ES-I3 (cell line): ENCODE data around the gene CACHD1.

ENCODE experiments used
- H3K36me3 ChIP-seq: 2 replicates; pipeline ENCODE4 v1.6.1; 2013; ENCODE audit warnings: mild to moderate bottlenecking, low read length, control low read depth, moderate library complexity; ENCODE audit not compliant: insufficient read depth
- H3K4me1 ChIP-seq: 2 replicates; pipeline ENCODE4 v1.6.1; 2013; ENCODE audit warnings: mild to moderate bottlenecking, control low read depth, low read length; ENCODE audit not compliant: insufficient read depth
- H3K9ac ChIP-seq: 2 replicates; pipeline ENCODE4 v1.6.1; 2013; ENCODE audit warnings: low read depth, mild to moderate bottlenecking, low read length, moderate library complexity
- H3K9me3 ChIP-seq: 2 replicates; pipeline ENCODE4 v1.6.1; 2013; ENCODE audit warnings: mild to moderate bottlenecking, low read length, moderate library complexity; ENCODE audit not compliant: control insufficient read depth, insufficient read depth

CACHD1 gene

DNA sequence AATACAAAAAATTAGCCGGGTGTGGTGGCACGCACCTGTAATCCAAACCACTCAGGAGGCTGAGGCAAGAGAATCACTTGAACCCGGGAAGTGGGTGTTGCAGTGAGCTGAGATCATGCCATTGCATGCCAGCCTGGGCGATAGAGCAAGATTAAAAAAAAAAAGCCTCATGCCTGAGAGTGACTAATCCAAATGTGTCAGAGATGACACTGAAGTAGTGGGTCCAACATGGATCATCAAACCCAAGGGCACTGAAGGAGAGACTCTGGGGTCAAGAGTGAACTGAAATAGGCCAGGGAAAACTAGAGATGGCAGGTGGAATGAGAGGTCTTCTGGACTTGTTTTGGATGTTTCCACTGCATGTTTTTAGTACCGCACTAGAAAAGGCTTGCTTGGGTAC, 10.2 kb upstream of the CACHD1 start:
- H3K9me3 ChIP-seq = no peaks in the 10 kb centered on the region
- no peak overlapping the region for H3K9ac ChIP-seq
- no peaks in the 10 kb centered on the region for H3K36me3 ChIP-seq
- no peaks in the 10 kb centered on the region for H3K4me1 ChIP-seq

GRCh38 chr1:64466033-64466432, 3.9 kb upstream of the CACHD1 start:
- no peaks in the 10 kb centered on the region for H3K36me3 ChIP-seq
- 0 out of 2 replicates have a peak, but pooled peaks cover 4% of the 10 kb centered on the region for H3K4me1 ChIP-seq
- no peaks in the 10 kb centered on the region for H3K9me3 ChIP-seq
- H3K9ac ChIP-seq = no peak overlapping the region

DNA sequence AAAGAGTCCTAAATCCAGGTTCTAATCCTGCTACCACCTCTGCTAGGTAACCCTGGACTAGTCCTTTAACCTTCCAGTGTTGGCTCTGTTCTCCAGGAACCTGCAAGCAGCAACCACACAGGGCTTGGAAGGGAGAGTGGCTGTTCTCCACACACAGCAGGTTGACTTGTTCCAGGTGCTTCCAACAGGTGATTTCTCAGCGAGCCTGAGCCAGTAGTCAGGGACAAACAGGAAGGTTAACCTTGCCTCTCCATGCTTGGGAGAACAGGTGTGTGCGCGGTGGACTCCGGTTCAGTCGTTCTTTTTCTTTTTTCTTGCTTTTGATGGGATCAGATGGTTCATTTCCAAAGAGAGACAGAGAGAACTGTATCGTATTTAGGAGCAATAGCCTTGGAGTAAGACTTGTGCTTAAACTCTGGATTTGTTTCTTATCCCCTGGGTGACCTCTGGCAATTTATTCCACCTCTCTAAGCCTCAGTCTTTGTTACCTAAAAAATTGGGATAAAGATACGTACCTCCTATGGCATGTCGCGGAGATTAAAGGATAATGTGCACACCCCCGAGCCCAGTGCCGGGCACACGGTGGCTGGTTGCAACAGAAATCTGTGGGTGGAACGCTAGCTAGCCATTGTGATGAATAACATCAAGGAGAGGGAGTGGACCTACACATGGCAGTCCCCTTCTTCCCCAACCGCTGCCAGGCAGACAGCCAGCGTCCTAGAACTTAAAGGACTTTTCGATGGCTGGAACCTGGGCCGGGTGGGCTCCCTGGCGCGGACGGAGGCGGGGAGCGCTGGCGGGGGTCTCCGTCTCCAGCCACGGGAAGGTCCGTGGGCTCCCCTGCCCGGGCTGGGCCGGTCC, 583 bp upstream of the CACHD1 start:
- H3K9ac ChIP-seq = peak overlapping the region; percentile 92
- H3K4me1 ChIP-seq = peaks cover 16% of the 10 kb centered on the region
- no peaks in the 10 kb centered on the region for H3K9me3 ChIP-seq
- H3K36me3 ChIP-seq = no peaks in the 10 kb centered on the region

GRCh38 chr1:64470665-64471217, 812 bp downstream of the CACHD1 start:
- Histone ChIP-seq H3K9ac (peak overlapping the region; percentile 92), H3K36me3 (no peaks in the 10 kb centered on the region), H3K4me1 (peaks cover 24% of the 10 kb centered on the region), H3K9me3 (no peaks in the 10 kb centered on the region)

DNA sequence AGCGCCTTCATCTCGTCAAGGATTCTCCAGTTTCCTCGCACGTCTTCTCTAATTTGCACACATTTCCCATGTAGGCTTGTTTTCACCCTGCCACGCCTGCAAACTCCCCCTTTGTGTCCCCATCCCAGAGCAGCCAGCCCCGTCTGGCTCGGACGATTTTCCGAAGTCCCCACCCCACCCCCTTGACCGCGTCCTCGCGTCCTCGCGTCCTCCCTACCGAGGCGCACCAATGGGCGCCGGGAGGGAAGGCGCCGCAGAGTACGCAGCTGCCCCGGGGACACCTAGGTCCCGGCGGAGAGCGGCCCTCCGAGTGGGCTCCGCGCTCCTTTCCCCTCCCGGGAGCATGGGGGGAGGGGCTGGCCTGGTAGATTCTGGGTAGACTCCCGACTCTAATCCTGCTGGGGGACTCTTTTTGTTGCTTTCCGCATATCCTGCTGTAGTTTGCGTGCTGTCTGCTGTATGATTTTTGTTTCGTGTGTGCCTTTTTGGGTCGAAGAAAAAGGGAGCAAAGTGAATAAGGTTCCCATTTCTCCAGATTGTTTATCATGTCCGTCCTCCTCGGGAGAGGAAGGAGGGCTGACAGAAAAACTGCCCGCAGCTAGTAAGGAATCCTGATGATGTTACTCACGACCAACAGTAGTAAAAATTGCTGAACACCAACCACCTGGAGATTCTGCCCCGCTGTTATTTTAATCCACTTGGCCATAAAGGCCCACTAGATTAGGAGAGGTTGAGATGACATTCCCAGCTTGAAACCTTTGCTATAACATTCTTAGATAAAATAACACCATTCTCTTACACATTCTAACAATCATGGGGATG, 1.5 kb downstream of the CACHD1 start:
- H3K9ac ChIP-seq = peak overlapping the region; percentile 92
- H3K36me3 ChIP-seq = no peaks in the 10 kb centered on the region
- H3K9me3 ChIP-seq = no peaks in the 10 kb centered on the region
- peaks cover 31% of the 10 kb centered on the region for H3K4me1 ChIP-seq

- Histone ChIP-seq H3K9me3 (no peaks in the 10 kb centered on the region), H3K36me3 (no peaks in the 10 kb centered on the region), H3K9ac (peak overlapping the region; percentile 92), H3K4me1 (peaks cover 37% of the 10 kb centered on the region)
Measured at GRCh38 chr1:64472040-64472376, 2.1 kb downstream of the CACHD1 start.

GRCh38 chr1:64472805-64473204, 2.9 kb downstream of the CACHD1 start:
- peak overlapping the region; percentile 92; the same call in 1 of the 2 replicates for H3K9ac ChIP-seq

GRCh38 chr1:64473367-64473766, 3.4 kb downstream of the CACHD1 start:
- H3K4me1 ChIP-seq = peaks cover 44% of the 10 kb centered on the region
- H3K9ac ChIP-seq = peak overlapping the region; percentile 31
- no peaks in the 10 kb centered on the region for H3K9me3 ChIP-seq
- no peaks in the 10 kb centered on the region for H3K36me3 ChIP-seq

More at GRCh38 chr1:64472805-64473204, 2.9 kb downstream of the CACHD1 start:
- Histone ChIP-seq H3K36me3 (no peaks in the 10 kb centered on the region), H3K9me3 (no peaks in the 10 kb centered on the region), H3K4me1 (peaks cover 39% of the 10 kb centered on the region)

GRCh38 chr1:64474133-64474532, 4.2 kb downstream of the CACHD1 start:
- no peaks in the 10 kb centered on the region for H3K9me3 ChIP-seq
- no peaks in the 10 kb centered on the region for H3K36me3 ChIP-seq
- no peak overlapping the region; the same call in 1 of the 2 replicates for H3K9ac ChIP-seq
- H3K4me1 ChIP-seq = peaks cover 46% of the 10 kb centered on the region

GRCh38 chr1:64474665-64475439, 4.9 kb downstream of the CACHD1 start:
- Histone ChIP-seq H3K9ac (no peak overlapping the region), H3K4me1 (peaks cover 52% of the 10 kb centered on the region), H3K9me3 (no peaks in the 10 kb centered on the region), H3K36me3 (no peaks in the 10 kb centered on the region)

DNA sequence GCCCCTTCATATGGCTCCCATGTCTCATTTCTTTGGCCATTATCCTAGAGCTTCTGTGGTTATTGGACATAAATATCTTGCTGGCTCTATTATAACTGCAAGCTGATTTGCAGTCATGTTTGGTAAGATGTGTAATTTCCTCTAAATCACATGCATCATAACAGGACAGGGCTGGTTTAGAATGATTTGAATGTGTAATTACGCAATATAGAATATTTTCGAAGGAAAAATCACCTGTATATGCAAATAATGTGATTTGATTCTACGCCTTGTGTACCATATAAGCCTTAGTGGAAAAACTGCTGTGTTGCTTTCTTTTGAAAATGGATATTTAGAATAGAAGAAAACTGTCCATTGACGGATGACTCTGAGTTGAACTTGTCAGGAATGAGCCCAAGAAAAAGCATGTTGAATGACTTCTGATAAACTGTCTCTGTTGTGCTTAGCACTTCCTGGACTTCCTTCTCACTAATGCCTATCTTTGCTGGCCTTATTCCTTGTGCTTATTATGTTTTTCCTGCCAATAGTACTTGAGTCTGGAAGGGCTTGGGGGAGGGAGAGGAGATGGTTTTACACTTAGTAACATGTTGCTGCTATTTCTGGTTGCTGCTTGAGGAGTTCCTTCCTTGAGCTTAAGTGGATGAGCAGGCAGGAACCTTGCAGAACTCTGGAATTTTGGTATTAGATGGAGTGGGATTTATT, 6.5 kb downstream of the CACHD1 start:
- H3K4me1 ChIP-seq = peaks cover 56% of the 10 kb centered on the region

GRCh38 chr1:64478594-64479470, 8.9 kb downstream of the CACHD1 start:
- no peaks in the 10 kb centered on the region for H3K9me3 ChIP-seq
- no peak overlapping the region for H3K9ac ChIP-seq
- peaks cover 55% of the 10 kb centered on the region for H3K4me1 ChIP-seq
- H3K36me3 ChIP-seq = no peaks in the 10 kb centered on the region

More for the DNA sequence above, 6.5 kb downstream of the CACHD1 start:
- Histone ChIP-seq H3K9ac (no peak overlapping the region), H3K9me3 (no peaks in the 10 kb centered on the region), H3K36me3 (no peaks in the 10 kb centered on the region)

GRCh38 chr1:64479874-64480273, 9.9 kb downstream of the CACHD1 start:
- H3K36me3 ChIP-seq = no peaks in the 10 kb centered on the region
- no peak overlapping the region for H3K9ac ChIP-seq
- no peaks in the 10 kb centered on the region for H3K9me3 ChIP-seq
- peaks cover 45% of the 10 kb centered on the region for H3K4me1 ChIP-seq
